ENCODE measurements around the gene ZPBP2.
"Not testable (repeated sequence)": the region's sequence is repeated elsewhere in the genome, so short reads cannot be mapped to it uniquely, and the experiment has no call there.

The ZPBP2 gene

DNA sequence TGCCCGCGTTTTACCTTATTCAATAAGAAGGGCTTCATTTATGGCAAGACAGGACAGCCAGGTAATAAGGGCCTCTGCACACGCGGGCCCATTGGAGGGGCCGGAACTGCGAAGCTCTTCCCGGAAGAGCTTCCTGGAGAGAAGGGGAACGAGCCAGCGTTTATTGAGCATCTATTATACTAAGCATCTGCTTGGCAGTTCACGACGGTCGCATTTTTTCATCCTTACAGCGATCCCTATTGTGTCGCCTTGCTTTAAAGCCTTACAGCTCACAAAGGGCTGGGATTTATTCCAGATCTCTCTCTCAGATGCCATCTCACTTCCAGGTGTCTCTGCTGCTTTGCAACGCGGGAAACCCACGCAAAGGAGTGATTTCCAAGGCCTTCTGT is 546 bp downstream of the ZPBP2 start:
- Mint-ChIP-seq H3K27me3 (ENCODE audit: low read depth) (peaks cover 4% of the 10 kb centered on the region), H3K4me3 (peak overlapping the region; percentile 25), H3K36me3 (ENCODE audit: low read depth) (peaks cover 5% of the 10 kb centered on the region), H3K9me3 (peaks cover 3% of the 10 kb centered on the region), H3K27ac (no peak overlapping the region), H3K4me1 (ENCODE audit: low read depth) (peaks cover 37% of the 10 kb centered on the region)

DNA sequence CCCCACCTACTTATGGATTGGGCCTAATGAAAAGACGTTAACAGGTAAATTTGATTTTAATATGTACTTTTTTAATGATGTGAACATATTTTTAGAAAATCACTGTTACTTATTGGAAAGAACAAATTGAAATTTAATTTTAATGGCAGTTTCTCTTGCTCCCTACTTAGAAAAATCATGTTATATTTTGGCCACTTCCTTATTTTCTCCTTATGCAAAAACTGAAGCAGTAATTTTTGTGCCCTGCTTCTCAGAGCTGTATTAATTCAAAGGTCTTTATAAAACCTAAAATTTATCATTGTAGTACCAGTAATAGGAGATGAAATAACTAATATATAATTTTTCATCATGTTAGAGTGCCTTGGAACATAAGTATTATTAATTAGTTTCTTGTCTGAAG is 2.8 kb downstream of the ZPBP2 start:
- Mint-ChIP-seq H3K9me3 (peaks cover 3% of the 10 kb centered on the region), H3K27me3 (ENCODE audit: low read depth) (peaks cover 4% of the 10 kb centered on the region), H3K27ac (no peak overlapping the region), H3K36me3 (ENCODE audit: low read depth) (peaks cover 3% of the 10 kb centered on the region), H3K4me3 (no peak overlapping the region), H3K4me1 (ENCODE audit: low read depth) (peaks cover 19% of the 10 kb centered on the region)

DNA sequence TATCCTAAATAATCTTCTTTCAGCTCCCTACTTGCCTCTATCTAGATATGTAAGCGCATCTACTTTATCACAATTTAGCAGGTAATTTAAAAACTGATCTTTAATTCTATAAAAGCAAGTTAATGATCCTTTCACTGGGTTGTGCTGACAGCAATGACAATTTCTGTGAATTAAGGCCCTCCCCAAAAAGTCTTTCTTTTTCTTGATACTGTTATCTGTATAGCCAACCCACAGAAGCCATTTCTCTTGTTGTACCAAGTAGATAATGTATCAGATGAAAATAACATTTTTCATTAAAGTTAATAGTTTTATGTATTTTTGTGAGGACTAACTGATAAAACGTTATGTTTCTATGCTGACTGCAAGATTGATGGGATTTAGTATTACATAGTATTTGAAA is 3.8 kb downstream of the ZPBP2 start:
- Mint-ChIP-seq H3K9me3 (peaks cover 3% of the 10 kb centered on the region), H3K4me1 (ENCODE audit: low read depth) (peaks cover 10% of the 10 kb centered on the region), H3K27me3 (ENCODE audit: low read depth) (peaks cover 11% of the 10 kb centered on the region), H3K36me3 (ENCODE audit: low read depth) (no peaks in the 10 kb centered on the region), H3K4me3 (no peak overlapping the region), H3K27ac (no peak overlapping the region)

DNA sequence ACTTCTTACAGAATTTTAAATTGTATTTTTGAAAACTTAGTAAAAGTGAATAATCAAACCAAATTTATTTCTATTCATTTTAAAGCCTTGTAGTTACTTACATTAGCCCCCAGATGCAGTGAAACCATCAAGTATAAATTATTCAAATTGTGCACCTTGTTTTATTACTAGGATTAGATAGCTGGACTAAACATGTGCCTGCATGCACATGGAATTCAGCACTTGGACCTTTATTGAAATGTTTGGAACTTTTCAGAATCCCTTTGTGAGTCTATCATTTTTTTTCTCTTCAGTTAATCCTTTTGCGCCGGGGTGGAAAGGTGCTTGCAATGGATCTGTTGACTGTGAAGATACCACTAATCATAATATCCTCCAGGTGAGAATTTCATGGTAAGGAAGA is 4.7 kb downstream of the ZPBP2 start:
- Mint-ChIP-seq H3K36me3 (ENCODE audit: low read depth) (no peaks in the 10 kb centered on the region), H3K27me3 (ENCODE audit: low read depth) (peaks cover 16% of the 10 kb centered on the region), H3K4me3 (no peak overlapping the region), H3K4me1 (ENCODE audit: low read depth) (peaks cover under 1% of the 10 kb centered on the region), H3K9me3 (no peaks in the 10 kb centered on the region), H3K27ac (no peak overlapping the region)

DNA sequence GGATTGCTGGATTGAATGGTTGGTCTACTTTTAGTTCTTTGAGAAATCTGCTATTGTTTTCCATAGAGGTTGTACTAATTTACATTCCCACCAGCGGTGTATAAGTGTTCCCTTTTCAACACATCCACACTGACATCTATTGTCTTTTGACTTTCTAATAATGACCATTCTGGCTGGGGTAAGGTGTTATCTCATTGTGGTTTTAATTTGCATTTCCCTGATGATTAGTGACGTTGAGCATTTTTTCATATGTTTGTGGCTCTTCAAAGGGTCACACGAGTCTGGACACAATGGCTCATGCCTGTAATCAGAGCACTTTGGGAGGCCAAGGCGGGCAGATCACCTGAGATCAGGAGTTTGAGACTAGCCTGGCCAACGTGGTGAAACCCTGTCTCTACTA is 18.1 kb downstream of the ZPBP2 start:
- not testable (repeated sequence) for H3K36me3 Mint-ChIP-seq (ENCODE audit: low read depth); H3K27ac Mint-ChIP-seq; H3K4me3 Mint-ChIP-seq; H3K4me1 Mint-ChIP-seq (ENCODE audit: low read depth); H3K9me3 Mint-ChIP-seq
- peaks cover 27% of the 10 kb centered on the region for H3K27me3 Mint-ChIP-seq (ENCODE audit: low read depth)

DNA sequence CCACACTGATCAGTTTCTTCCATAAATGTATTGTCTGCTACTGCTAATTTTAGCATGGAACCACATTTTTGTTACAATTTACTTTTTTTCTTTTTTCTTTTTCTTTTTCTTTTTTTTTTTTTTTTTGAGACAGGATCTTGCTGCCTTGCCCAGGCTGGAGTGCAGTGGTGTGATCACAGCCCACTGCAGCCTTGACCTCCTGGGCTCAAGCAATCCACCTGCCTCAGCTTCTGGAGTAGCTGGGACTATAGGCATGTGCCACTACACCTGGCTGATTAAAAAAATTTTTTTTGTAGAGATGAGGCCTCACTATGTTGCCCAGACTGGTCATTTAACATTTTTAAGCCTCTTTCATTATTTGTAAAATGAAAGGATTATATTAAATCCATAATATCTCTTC is 19.1 kb downstream of the ZPBP2 start:
- Mint-ChIP-seq H3K27me3 (ENCODE audit: low read depth) (peaks cover 28% of the 10 kb centered on the region), H3K36me3 (ENCODE audit: low read depth) (no peaks in the 10 kb centered on the region), H3K27ac (no peak overlapping the region), H3K4me1 (ENCODE audit: low read depth) (no peaks in the 10 kb centered on the region), H3K4me3 (no peak overlapping the region), H3K9me3 (no peaks in the 10 kb centered on the region)

DNA sequence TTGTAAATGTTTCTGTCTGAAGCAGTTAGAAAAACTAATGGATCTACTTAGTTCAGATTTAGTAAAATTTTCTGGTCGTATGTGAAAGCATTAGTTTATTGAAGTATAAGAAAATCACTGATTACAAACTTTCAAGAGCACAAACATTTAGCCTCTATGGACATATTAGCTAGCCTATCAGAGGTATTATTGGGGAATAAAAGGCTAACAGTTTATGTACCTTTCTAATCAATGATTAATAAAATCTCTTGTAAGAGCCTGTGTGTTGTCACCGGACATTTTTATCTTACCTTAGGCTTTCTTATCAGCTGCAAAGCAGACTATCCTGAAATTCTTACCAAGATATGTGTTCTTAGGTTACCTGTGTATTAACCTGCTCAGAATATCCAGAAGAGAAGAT is 21.2 kb downstream of the ZPBP2 start:
- Mint-ChIP-seq H3K4me1 (ENCODE audit: low read depth) (no peaks in the 10 kb centered on the region), H3K27ac (no peak overlapping the region), H3K9me3 (no peaks in the 10 kb centered on the region), H3K36me3 (ENCODE audit: low read depth) (no peaks in the 10 kb centered on the region), H3K27me3 (ENCODE audit: low read depth) (peaks cover 28% of the 10 kb centered on the region), H3K4me3 (no peak overlapping the region)

DNA sequence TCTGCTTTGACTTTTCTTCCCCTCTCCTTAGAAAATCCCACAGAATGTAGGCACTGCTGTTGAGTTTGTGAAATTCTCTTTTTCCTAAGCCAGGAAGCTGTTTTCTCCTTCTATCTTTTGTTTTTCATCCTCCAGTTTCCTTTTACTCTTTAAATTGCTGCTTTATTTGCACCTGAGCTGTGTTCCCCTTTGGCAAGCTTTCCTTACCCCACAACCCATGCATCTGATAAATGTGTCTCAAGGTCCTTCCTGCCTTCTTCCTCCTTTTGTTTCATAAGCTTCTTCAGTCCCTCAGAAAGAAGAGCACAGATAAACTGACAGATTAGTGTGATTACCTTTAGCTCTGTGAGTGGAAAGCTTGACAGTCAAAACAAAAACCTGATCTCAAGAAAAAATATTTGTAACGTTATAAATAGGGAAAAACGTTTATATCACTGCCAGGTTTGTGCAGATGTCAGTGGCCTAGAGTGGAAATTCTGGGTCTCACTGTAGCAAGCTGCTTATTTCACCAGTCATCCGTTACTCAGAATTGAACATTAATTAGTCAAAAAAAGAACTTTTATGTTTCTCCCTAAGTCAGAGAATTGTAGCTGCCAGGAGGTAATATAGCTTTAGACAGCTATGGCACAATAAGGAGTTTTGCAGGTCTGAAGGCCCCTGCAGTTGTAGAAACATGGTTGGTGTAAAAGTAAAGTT is 26.8 kb downstream of the ZPBP2 start:
- H3K4me1 Mint-ChIP-seq (ENCODE audit: low read depth): peaks cover 6% of the 10 kb centered on the region
- no peak overlapping the region for H3K4me3 Mint-ChIP-seq
- peaks cover 14% of the 10 kb centered on the region for H3K36me3 Mint-ChIP-seq (ENCODE audit: low read depth)
- no peaks in the 10 kb centered on the region for H3K9me3 Mint-ChIP-seq
- peak overlapping the region; percentile 5 for H3K27ac Mint-ChIP-seq
- H3K27me3 Mint-ChIP-seq (ENCODE audit: low read depth): peaks cover 4% of the 10 kb centered on the region

DNA sequence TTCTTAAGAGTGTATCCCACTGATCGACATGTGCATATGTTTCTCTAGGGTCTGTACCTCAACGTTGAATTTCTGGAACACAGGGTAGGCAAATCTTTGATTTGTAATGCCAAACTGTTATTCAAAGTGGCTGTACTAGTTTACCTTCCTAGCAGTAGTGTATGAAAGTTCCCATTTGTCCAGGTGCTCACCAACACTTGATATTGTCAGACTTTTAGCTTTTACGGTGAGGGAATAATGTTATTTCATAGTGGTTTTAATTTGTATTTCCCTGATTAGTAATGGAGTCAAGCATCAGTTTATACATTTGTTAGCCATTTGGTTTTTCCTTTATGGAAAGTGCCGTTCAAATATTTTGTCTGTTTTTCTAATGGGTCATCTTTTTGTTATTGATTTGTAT is 30.1 kb downstream of the ZPBP2 start:
- H3K9me3 Mint-ChIP-seq: no peaks in the 10 kb centered on the region
- no peaks in the 10 kb centered on the region for H3K27me3 Mint-ChIP-seq (ENCODE audit: low read depth)
- no peak overlapping the region for H3K4me3 Mint-ChIP-seq
- H3K36me3 Mint-ChIP-seq (ENCODE audit: low read depth): peaks cover 31% of the 10 kb centered on the region
- no peak overlapping the region for H3K27ac Mint-ChIP-seq
- peaks cover 12% of the 10 kb centered on the region for H3K4me1 Mint-ChIP-seq (ENCODE audit: low read depth)

DNA sequence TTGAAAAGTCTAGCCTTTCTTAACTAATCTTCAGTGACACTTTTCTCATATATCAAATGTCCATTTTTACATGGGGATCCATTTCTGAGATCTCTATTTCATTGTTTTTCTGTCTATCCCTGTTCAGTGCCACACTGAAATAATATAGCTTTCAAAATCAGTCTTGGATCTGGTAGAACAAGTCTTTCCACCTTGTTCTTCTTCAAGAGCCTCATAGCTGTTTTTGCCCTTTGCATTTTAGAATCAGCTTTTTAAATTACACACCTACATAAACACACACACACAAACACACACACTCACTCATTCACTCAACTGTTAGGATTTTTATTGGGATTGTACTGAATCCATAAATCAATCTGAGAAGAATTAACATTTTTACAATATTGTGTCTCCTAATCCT is 31.2 kb downstream of the ZPBP2 start:
- Mint-ChIP-seq H3K9me3 (no peaks in the 10 kb centered on the region), H3K27ac (peak overlapping the region; percentile 19), H3K27me3 (ENCODE audit: low read depth) (no peaks in the 10 kb centered on the region), H3K4me3 (no peak overlapping the region), H3K36me3 (ENCODE audit: low read depth) (peaks cover 38% of the 10 kb centered on the region), H3K4me1 (ENCODE audit: low read depth) (peaks cover 19% of the 10 kb centered on the region)

DNA sequence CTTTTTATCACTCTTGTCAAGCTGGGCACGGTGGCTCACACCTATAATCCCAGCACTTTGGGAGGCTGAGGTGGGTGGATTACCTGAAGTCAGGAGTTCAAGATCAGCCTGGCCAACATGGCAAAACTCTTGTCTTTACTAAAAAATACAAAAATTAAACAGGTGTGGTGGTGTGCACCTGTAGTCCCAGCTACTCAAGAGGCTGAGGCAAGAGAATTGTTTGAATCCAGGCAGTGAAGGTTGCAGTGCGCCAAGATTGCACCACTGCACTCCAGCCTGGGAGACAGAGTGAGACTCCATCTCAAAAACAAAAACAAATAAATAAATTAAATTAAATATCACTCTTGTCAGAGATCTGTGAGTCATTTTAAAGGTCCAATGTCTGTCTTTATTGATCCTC is 34.0 kb downstream of the ZPBP2 start:
- Mint-ChIP-seq H3K4me1 (ENCODE audit: low read depth) (peaks cover 39% of the 10 kb centered on the region), H3K36me3 (ENCODE audit: low read depth) (peaks cover 62% of the 10 kb centered on the region)
- not testable (repeated sequence) for H3K9me3 Mint-ChIP-seq; H3K27ac Mint-ChIP-seq; H3K4me3 Mint-ChIP-seq; H3K27me3 Mint-ChIP-seq (ENCODE audit: low read depth)

DNA sequence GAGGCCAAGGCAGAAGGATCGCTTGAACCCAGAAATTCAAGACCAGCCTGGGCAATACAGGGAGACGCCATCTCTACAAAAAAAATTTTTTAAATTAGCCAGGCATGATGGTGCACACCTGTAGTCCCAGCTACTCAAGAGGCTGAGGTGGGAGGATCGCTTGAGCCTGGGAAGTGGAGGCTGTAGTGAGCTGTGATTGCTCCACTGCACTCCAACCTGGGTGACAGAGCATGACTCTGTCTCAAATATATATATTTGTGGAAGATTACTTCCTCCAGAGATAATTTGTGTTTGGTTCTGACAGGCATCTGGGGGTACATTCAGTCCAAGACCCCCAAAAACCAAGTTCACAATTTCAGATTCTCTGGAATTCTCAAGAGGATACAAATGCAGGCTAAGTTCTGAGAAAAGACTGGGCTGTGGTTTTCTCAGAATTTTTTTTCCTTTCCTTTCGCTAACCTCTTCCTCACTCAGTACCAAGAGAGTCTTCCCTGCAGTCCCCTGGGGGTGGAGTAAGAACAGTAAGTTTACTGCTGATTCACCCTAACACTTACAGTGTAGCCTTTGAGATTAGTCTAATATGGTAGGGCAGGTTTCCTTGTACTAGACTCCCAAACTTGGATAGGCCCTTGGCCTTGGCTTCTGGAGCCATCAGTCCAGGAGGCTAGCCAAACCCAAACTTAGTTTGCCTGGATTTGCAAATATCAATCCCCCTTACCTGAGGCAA is 35.3 kb downstream of the ZPBP2 start:
- Mint-ChIP-seq H3K9me3 (no peaks in the 10 kb centered on the region), H3K27me3 (ENCODE audit: low read depth) (no peaks in the 10 kb centered on the region), H3K4me3 (peak overlapping the region; percentile 67), H3K36me3 (ENCODE audit: low read depth) (peaks cover 67% of the 10 kb centered on the region), H3K27ac (peak overlapping the region; percentile 81), H3K4me1 (ENCODE audit: low read depth) (peaks cover 39% of the 10 kb centered on the region)

DNA sequence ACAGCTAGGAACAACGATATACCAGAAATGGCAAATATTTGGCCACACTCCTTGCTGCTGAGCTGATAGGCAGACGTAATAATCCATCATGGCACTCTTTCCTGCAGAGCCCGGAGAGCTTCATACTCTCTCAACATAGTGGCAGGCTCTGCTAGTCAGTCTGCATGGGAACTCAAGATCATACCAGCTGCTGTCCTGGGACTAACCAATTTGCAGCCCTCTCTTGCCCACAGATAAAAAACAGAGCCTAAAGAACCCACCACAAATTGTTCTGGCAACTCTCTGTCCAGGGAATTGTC is 36.9 kb downstream of the ZPBP2 start:
- no peaks in the 10 kb centered on the region for H3K9me3 Mint-ChIP-seq
- no peaks in the 10 kb centered on the region for H3K27me3 Mint-ChIP-seq (ENCODE audit: low read depth)
- no peak overlapping the region for H3K4me3 Mint-ChIP-seq
- H3K4me1 Mint-ChIP-seq (ENCODE audit: low read depth): peaks cover 39% of the 10 kb centered on the region
- peak overlapping the region; percentile 67 for H3K27ac Mint-ChIP-seq
- peaks cover 71% of the 10 kb centered on the region for H3K36me3 Mint-ChIP-seq (ENCODE audit: low read depth)

DNA sequence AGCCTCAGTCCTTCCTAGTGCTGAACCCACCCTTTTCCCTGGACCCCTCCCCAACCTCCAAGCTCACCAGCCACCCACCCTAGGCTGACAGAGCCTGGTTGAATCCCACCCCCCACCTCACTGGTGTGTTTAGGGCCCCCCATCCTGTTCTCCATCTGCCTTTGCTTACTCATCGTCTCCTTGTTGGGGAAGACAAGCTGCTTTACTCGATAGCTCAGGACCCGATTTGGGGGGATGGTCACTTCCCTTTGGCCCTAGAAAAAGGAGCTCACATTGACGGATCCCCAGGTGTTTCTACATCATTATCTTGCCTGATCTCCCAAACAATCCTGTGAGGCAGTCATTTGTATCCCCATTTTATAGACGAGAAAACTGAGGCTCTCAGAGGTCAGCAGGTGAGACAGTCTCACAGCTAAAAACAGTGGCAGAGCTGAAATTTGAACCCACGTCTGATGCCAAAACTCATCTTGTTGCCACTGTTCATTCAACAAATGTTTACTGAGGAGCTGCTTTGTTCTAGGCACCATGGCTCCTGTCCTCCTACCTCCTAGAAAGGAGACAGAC is 40.9 kb downstream of the ZPBP2 start:
- H3K27me3 Mint-ChIP-seq (ENCODE audit: low read depth): no peaks in the 10 kb centered on the region
- H3K4me3 Mint-ChIP-seq: no peak overlapping the region
- no peaks in the 10 kb centered on the region for H3K9me3 Mint-ChIP-seq
- peak overlapping the region; percentile 49 for H3K27ac Mint-ChIP-seq
- H3K36me3 Mint-ChIP-seq (ENCODE audit: low read depth): peaks cover 79% of the 10 kb centered on the region
- peaks cover 26% of the 10 kb centered on the region for H3K4me1 Mint-ChIP-seq (ENCODE audit: low read depth)

DNA sequence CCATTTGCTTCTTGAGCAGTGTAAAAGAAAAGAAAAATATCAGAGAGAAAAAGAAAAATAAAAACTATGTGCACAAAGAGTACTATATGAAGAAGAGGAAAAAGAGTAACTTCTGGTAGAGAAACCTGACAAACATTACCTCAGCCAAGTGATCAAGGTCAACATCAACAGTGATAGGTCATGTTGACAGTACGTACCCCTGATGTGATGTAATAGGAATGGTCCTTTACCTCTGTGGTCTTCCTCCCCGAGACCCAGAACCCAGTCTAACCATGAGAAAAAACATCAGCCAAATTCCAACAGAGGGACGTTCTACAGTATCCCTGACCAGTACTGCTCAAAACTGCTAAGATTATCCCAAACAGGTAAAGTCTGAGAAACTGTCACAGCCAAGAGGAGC is 46.0 kb downstream of the ZPBP2 start:
- Mint-ChIP-seq H3K27ac (no peak overlapping the region), H3K4me1 (ENCODE audit: low read depth) (peaks cover 17% of the 10 kb centered on the region), H3K36me3 (ENCODE audit: low read depth) (peaks cover 73% of the 10 kb centered on the region), H3K9me3 (no peaks in the 10 kb centered on the region), H3K4me3 (no peak overlapping the region), H3K27me3 (ENCODE audit: low read depth) (no peaks in the 10 kb centered on the region)
